AG09309 (cell line): Measurements from ENCODE around the gene GOLM1.

ENCODE experiments used
- DNase-seq: peaks from one replicate; pipeline ENCODE4 v3.0.0-alpha.2; 2010; ENCODE audit warnings: low read depth
- H3K4me3 ChIP-seq: 2 replicates; pipeline ENCODE4 v1.5.1; 2011; ENCODE audit warnings: mild to moderate bottlenecking, low read depth, low read length, moderate library complexity; ENCODE audit not compliant: control insufficient read depth
- CTCF ChIP-seq: IDR thresholded peaks from 2 replicates; pipeline ENCODE4 v1.5.1; 2011; ENCODE audit warnings: mild to moderate bottlenecking, low read depth, low read length, inconsistent platforms; ENCODE audit not compliant: insufficient read depth, control insufficient read depth; ENCODE audit errors: missing control alignments

Gene GOLM1

GRCh38 chr9:86046930-86047341 is 52.4 kb downstream of the GOLM1 start:
- DNase-seq, result no peak

GRCh38 chr9:86046071-86046636 is 53.2 kb downstream of the GOLM1 start:
- H3K4me3 ChIP-seq, result no peak overlapping the region
- TF ChIP-seq CTCF, result no peak
- no peak for DNase-seq

More at GRCh38 chr9:86046930-86047341, 52.4 kb downstream of the GOLM1 start:
- H3K4me3 ChIP-seq, result no peak overlapping the region
- no peak for TF ChIP-seq CTCF

GRCh38 chr9:86045654-86046053 is 53.7 kb downstream of the GOLM1 start:
- H3K4me3 ChIP-seq, result no peak overlapping the region

GRCh38 chr9:86043999-86044398 is 55.4 kb downstream of the GOLM1 start:
- no peak for DNase-seq
- H3K4me3 ChIP-seq, result no peak overlapping the region
- TF ChIP-seq CTCF, result no peak

More at GRCh38 chr9:86045654-86046053, 53.7 kb downstream of the GOLM1 start:
- TF ChIP-seq CTCF, result no peak
- DNase-seq, result no peak

GRCh38 chr9:86043586-86043985 is 55.8 kb downstream of the GOLM1 start:
- no peak for TF ChIP-seq CTCF
- H3K4me3 ChIP-seq, result no peak overlapping the region
- no peak for DNase-seq

- TF ChIP-seq CTCF, result no peak
- no peak for DNase-seq
- no peak overlapping the region for H3K4me3 ChIP-seq
Observed at GRCh38 chr9:86042199-86042978, 57.0 kb downstream of the GOLM1 start.
